Endometrium (tissue), 2 donors: Measurements from ENCODE around the gene LGALS8.
"Not testable (repeated sequence)": the region's sequence is repeated elsewhere in the genome, so short reads cannot be mapped to it uniquely, and the experiment has no call there.

Experiments used
- FAIRE-seq: peaks from 2 replicates; lab custom pipeline; 2012; peaks lifted over from hg19 to GRCh38; lab: Jason Lieb, UNC
- donor health status: control.
- donor health status: control.

The LGALS8 gene

GRCh38 chr1:236541710-236542109 is 17.9 kb downstream of the LGALS8 start:
- no peak for FAIRE-seq

DNA sequence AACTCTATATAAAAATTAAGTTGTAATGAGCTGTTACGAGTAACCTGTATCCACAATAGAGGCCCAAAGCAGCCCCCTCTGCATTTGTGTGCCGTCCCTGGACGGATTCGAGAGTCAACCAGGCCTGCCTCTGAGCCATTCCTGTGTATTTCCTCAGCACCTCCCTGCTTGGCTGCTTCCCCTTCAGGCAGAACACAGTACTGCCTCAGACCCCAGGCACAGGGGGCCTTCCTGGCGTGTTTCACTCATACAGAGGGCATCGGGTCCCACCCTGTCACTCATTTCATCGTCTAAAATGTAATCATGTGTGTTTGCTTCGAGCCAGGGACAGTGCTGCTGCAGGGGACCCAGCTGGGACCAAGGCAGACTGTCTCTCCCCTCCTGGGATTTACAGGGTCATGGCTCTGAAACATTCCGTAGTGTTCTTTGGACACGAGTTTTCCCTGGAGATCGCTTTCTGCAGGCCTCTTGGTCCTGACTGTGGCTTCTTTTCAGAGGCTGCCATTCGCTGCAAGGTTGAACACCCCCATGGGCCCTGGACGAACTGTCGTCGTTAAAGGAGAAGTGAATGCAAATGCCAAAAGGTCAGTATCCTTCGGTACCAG is 19.4 kb downstream of the LGALS8 start:
- no peak for FAIRE-seq

DNA sequence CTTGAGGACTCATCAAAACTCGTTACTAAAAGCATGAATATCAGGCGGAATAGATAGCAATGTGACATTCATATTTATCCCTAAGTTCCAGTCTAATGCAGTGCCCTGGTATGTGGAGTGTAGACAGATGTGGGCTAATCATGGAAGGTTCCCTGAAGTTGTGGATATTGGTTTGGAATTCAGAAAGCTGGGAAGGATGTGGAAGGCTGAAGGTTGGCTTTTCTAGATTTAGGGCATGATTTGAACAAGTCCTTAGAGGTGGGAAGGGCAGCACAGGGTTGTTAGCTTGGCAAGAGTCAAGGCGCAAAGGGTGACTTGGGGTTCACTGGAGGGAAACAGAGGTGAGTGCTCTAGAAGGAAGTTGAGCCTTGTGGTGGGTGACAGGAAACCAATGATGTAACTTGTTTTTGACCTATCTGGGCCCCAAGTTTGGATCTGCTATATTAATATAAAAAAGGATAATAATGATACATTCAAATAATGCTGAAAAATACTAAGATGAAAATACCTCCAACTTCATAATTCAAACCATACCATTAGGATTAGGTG is 21.9 kb downstream of the LGALS8 start:
- no peak for FAIRE-seq

GRCh38 chr1:236548452-236548851 is 24.7 kb downstream of the LGALS8 start:
- no peak for FAIRE-seq

GRCh38 chr1:236550961-236551851 is 27.4 kb downstream of the LGALS8 start:
- FAIRE-seq: no peak

GRCh38 chr1:236552096-236552495 is 28.3 kb downstream of the LGALS8 start:
- no peak for FAIRE-seq

GRCh38 chr1:236552901-236553300 is 29.1 kb downstream of the LGALS8 start:
- no peak for FAIRE-seq

DNA sequence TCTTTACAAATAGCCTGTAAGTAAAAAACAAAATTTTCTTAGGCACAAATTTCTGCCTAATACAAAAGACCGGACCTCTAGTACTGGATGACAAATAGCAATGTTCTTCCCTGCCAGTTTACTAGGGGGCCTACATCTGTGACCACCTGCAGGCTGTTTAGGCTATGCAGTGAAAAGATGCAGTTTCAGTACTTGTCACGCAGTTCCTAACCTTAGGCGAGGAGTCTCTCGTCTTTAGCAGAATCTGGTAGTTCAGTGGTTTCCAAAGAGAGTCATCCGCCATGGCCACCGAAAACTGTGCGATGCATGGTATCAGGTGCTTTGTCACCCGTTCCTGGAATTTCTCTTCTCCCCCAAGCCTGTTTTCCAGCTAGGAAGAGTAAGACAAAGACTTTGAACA is 29.6 kb downstream of the LGALS8 start:
- no peak for FAIRE-seq

DNA sequence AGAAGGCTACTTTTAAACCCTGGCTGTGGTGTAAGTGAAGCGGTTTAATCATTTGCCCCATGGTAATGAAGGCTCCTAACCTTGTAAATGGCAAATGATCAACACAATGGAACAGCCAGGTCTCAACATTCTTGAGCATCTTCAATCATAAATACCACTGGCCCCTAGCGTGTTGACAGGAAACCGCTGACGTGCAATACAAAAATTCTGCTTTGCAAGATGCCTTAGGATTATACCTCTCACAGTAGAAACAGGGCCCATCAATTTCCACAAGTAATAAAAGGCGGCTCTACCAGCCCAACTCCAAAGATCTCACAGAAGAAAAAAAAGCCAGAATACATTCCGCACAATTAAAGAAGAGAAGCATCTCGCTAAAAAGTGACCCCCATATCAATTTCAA is 32.8 kb downstream of the LGALS8 start:
- FAIRE-seq: no peak

GRCh38 chr1:236558081-236558480 is 34.3 kb downstream of the LGALS8 start:
- no peak for FAIRE-seq

- FAIRE-seq: no peak
These were observed 35.1 kb downstream of the LGALS8 start for GRCh38 chr1:236558846-236559245.

GRCh38 chr1:236560213-236560771 is 36.5 kb downstream of the LGALS8 start:
- no peak for FAIRE-seq

GRCh38 chr1:236561976-236562375 is 38.2 kb downstream of the LGALS8 start:
- FAIRE-seq: no peak

DNA sequence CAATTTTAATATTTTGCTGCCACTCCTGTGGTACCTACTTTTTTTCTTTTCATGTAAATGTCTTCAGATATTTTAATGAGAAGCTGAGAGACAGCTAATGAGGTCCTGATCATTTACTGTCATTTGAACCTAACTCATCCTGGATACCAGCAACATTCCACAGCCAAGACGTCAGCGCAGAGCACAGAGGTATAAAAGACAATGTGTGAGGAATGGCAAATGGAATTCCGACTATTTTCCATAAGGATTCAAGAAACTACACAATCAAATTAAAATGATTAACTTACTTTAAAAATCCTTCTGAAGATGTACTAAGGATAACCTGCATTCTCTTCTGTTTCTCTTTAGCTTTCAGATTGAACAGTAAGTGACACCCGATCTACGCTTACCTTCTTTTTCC is 41.7 kb downstream of the LGALS8 start:
- FAIRE-seq: no peak

- FAIRE-seq: no peak
These were observed 44.6 kb downstream of the LGALS8 start for GRCh38 chr1:236568285-236568894.

- no peak for FAIRE-seq
These were observed 51.7 kb downstream of the LGALS8 start for GRCh38 chr1:236575523-236575922.

DNA sequence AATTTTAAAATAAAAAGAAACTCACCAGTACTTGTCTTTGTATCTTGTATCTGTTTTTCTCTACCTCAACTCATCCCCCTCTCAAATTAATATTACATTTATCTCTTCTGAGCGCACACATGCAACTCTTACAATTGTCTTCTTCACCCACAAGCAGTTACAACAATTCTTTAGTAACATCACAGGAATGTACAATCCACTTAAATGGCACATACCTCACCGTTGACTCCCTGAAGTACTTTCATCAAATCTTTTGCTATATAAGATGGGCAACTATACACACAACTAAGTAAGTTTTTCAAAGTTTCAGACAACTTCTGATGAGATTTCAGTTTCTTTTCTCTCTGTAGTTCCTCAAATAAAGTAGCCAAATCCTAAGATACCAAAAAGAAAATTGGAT is 52.2 kb downstream of the LGALS8 start:
- FAIRE-seq: no peak

- FAIRE-seq: not testable (repeated sequence)
These were observed 53.3 kb downstream of the LGALS8 start for GRCh38 chr1:236577041-236577440.

- no peak for FAIRE-seq
These were observed 54.9 kb downstream of the LGALS8 start for GRCh38 chr1:236578661-236579060.

DNA sequence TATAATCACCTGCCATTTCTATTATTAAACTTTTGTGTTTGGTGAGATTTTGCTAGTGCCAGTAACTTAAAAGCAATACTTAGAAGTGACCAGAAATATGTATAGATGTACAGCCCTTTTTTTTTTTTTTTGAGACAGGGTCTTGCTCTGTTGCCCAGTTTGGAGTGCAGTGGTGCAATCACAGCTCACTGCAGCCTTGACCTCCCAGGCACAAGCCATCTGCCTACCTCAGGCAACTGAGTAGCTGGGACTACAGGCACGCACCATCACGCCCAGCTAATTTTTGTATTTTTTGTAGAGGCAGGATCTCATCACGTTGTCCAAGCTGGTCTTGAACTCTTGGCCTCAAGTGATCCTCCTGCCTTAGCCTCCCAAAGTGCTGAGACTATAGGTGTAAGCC is 56.6 kb downstream of the LGALS8 start:
- FAIRE-seq: not testable (repeated sequence)

GRCh38 chr1:236581528-236581927 is 57.7 kb downstream of the LGALS8 start:
- FAIRE-seq: no peak

- FAIRE-seq: no peak
These were observed 65.7 kb downstream of the LGALS8 start for GRCh38 chr1:236589531-236589930.
